Right atrium auricular region (tissue), 2 donors: ENCODE results near the gene CLEC16A. TPM values are rescaled to one million over a fixed set of nuclear protein-coding genes. Genes with fewer than 3 reads are reported as not detected.

Experiments used
- DNase-seq: peaks from one replicate; pipeline ENCODE4 v3.0.0-alpha.2; 2019; ENCODE audit warnings: low spot score
- H3K27ac ChIP-seq, 2 donors: fragments of 200-600 bp; sonication (generic); 1 replicate in 1 of 2; 2 replicates in 1 of 2; pipeline ENCODE4 v1.5.1; 2016 to 2019
- H3K27me3 ChIP-seq, 2 donors: fragments of 200-600 bp; sonication (generic); one replicate each; pipeline versions ENCODE4 v1.5.1 to v1.6.0; 2017 to 2019
- H3K36me3 ChIP-seq: fragments of 200-600 bp; sonication (generic); one replicate; pipeline ENCODE4 v1.5.1; 2016
- H3K4me1 ChIP-seq, 2 donors: fragments of 200-600 bp; sonication (generic); one replicate each; pipeline versions ENCODE4 v1.5.1 to v1.6.0; 2017 to 2019
- H3K4me3 ChIP-seq, 2 donors: fragments of 200-600 bp; sonication (generic); 1 replicate in 1 of 2; 2 replicates in 1 of 2; pipeline ENCODE4 v1.5.1; 2017 to 2019; ENCODE audit warnings: mild to moderate bottlenecking in 1 of 2, moderate library complexity in 1 of 2
- H3K9me3 ChIP-seq, 2 donors: fragments of 200-600 bp; sonication (generic); one replicate each; pipeline ENCODE4 v1.5.1; 2019
- CTCF ChIP-seq, 2 donors: fragments of 200-600 bp; sonication (generic); IDR thresholded peaks; one replicate each; pipeline ENCODE4 v1.5.1; 2019; ENCODE audit warnings: antibody characterized with exemption in 2 of 2
- total RNA-seq, 2 donors: library from RNA; depleted of rRNA; stranded (reverse); fragments of >200 nt; gene quantifications; one replicate each; pipeline ENCODE4 v1.1.0, GENCODE V29; 2016

Gene CLEC16A
- total RNA-seq, 2 donors from 2014 or later: 24.1 to 49.0 TPM

GRCh38 chr16:11090232-11090631 lies 145.9 kb downstream of the CLEC16A start:
- H3K4me1 ChIP-seq: peaks cover 0 to 11% of the 10 kb centered on the region in 2 donors
- H3K36me3 ChIP-seq: peaks cover 8% of the 10 kb centered on the region
- no peak for DNase-seq
- no peaks in the 10 kb centered on the region for H3K9me3 ChIP-seq
- no peaks in the 10 kb centered on the region for H3K27me3 ChIP-seq
- H3K4me3 ChIP-seq: no peak overlapping the region
- no peak overlapping the region for H3K27ac ChIP-seq
- no peak for TF ChIP-seq CTCF (IDR thresholded peaks at IDR 0.05)

GRCh38 chr16:11091021-11091785 lies 146.8 kb downstream of the CLEC16A start:
- peaks cover 8% of the 10 kb centered on the region for H3K36me3 ChIP-seq
- TF ChIP-seq CTCF (IDR thresholded peaks at IDR 0.05): no peak
- H3K9me3 ChIP-seq: no peaks in the 10 kb centered on the region
- H3K4me3 ChIP-seq: no peak overlapping the region
- no peaks in the 10 kb centered on the region for H3K27me3 ChIP-seq
- H3K4me1 ChIP-seq: peaks cover 0 to 7% of the 10 kb centered on the region in 2 donors
- no peak for DNase-seq
- no peak overlapping the region for H3K27ac ChIP-seq

GRCh38 chr16:11092788-11093571 lies 148.6 kb downstream of the CLEC16A start:
- peaks cover 0 to 7% of the 10 kb centered on the region in 2 donors for H3K4me1 ChIP-seq
- H3K27me3 ChIP-seq: no peaks in the 10 kb centered on the region
- no peak for DNase-seq
- H3K27ac ChIP-seq: no peak overlapping the region
- H3K36me3 ChIP-seq: peaks cover 8% of the 10 kb centered on the region
- no peaks in the 10 kb centered on the region for H3K9me3 ChIP-seq
- H3K4me3 ChIP-seq: no peak overlapping the region
- TF ChIP-seq CTCF (IDR thresholded peaks at IDR 0.05): no peak

- Histone ChIP-seq H3K36me3 (peaks cover 8% of the 10 kb centered on the region), H3K9me3 (no peaks in the 10 kb centered on the region), H3K4me1 (peaks cover 0 to 7% of the 10 kb centered on the region in 2 donors), H3K27ac (no peak overlapping the region), H3K4me3 (no peak overlapping the region), H3K27me3 (no peaks in the 10 kb centered on the region)
- no peak for TF ChIP-seq CTCF (IDR thresholded peaks at IDR 0.05)
- no peak for DNase-seq
Measured at GRCh38 chr16:11093572-11094074, 149.3 kb downstream of the CLEC16A start.

- H3K4me3 ChIP-seq: no peak overlapping the region
- no peak overlapping the region for H3K27ac ChIP-seq
- no peak for DNase-seq
- no peaks in the 10 kb centered on the region for H3K9me3 ChIP-seq
- no peak for TF ChIP-seq CTCF (IDR thresholded peaks at IDR 0.05)
- H3K36me3 ChIP-seq: peaks cover 8% of the 10 kb centered on the region
- H3K27me3 ChIP-seq: no peaks in the 10 kb centered on the region
- H3K4me1 ChIP-seq: peaks cover 0 to 7% of the 10 kb centered on the region in 2 donors
Measured at GRCh38 chr16:11094075-11094856, 149.9 kb downstream of the CLEC16A start.
